Erythroblast (primary cell): Measurements from ENCODE around the gene ADCY4.

Experiments
- DNase-seq, 2 experiments: peaks; one replicate each; lab custom pipeline; 2025; lab: John Stamatoyannopoulos, UW
- GATA1 ChIP-seq: IDR thresholded peaks from 2 replicates; pipeline ENCODE4 v1.6.1; 2011; ENCODE audit warnings: low read depth, mild to moderate bottlenecking, control low read depth, low read length, moderate library complexity
- POLR2A ChIP-seq: IDR thresholded peaks from 2 replicates; pipeline ENCODE4 v1.6.1; 2011; ENCODE audit warnings: mild to moderate bottlenecking, low read length

Gene ADCY4

DNA sequence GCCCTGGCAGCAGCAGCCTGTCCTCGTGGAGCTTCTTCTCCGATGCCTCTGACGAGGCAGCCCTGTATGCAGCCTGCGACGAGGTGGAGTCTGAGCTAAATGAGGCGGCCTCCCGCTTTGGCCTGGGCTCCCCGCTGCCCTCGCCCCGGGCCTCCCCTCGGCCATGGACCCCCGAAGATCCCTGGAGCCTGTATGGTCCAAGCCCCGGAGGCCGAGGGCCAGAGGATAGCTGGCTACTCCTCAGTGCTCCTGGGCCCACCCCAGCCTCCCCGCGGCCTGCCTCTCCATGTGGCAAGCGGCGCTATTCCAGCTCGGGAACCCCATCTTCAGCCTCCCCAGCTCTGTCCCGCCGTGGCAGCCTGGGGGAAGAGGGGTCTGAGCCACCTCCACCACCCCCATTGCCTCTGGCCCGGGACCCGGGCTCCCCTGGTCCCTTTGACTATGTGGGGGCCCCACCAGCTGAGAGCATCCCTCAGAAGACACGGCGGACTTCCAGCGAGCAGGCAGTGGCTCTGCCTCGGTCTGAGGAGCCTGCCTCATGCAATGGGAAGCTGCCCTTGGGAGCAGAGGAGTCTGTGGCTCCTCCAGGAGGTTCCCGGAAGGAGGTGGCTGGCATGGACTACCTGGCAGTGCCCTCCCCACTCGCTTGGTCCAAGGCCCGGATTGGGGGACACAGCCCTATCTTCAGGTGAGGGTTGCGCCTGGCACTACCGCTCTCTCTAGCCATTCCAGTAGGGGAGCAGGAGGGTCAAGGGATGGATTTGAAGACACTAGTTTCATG is 35.2 kb upstream of the ADCY4 start:
- no peak for DNase-seq
- TF ChIP-seq POLR2A (no peak), GATA1 (no peak)

GRCh38 chr14:24369463-24369862 is 34.6 kb upstream of the ADCY4 start:
- TF ChIP-seq POLR2A (no peak), GATA1 (no peak)
- DNase-seq = no peak

- peak in 1 of 2 experiments; percentile 45 for DNase-seq
- TF ChIP-seq POLR2A (no peak), GATA1 (no peak)
Measured at GRCh38 chr14:24368562-24369252, 33.8 kb upstream of the ADCY4 start.

DNA sequence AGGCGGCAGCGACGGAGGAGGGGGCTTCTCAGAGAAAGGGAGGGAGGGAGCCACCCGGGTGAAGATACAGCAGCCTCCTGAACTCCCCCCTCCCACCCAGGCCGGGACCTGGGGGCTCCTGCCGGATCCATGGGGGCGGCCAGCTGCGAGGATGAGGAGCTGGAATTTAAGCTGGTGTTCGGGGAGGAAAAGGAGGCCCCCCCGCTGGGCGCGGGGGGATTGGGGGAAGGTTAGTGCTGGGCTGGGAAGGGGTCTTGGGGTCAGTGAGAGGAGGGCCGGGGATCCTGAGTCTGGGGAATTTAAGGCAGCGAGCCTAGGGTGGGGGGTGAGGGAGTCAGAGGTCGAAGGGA is 33.3 kb upstream of the ADCY4 start:
- DNase-seq = no peak
- TF ChIP-seq POLR2A (no peak), GATA1 (no peak)

DNA sequence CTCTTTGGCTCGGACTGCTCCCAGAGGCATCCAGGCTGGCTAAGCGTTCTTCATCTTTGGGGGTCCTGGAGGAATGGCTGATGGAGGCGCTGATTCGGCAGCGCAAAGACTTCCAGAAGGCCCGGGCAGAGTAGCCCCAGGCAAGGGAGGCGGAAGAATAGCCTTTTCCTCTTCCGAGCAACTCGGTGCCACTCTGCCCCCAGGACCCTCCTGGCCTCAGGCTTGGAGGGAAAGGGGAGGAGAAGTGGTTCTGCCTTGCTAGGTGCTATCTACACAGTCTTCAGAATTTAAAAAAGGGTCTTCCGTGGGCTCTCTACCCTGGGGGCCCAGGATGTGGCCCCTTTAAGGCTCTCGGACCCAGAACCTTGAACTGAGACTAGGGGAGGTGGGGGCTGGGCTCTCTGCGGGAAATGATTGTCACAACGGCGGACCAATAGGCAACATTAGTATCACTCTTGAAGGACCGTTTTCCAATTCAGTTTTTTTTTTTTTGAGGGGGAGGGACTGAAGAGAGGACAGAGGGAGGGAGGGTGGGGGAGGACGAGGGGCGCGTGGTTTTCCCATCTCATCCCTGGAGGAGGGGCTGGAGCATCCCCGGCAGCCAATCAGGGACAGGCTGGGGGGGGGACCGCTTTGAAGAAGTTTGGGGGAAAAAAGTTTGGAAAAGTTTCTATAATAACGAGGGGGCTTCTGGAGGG is 32.8 kb upstream of the ADCY4 start, which contains the start of gene NFATC4:
Gene NFATC4 (plus strand): TSS at position 671 of the 698 bp plus-strand sequence. CDS start 157 bp downstream, outside the sequence.
- no peak for TF ChIP-seq POLR2A
- no peak for TF ChIP-seq GATA1
- DNase-seq = peak; percentile 26 to 27

- peak; percentile 49 to 59 for DNase-seq
- TF ChIP-seq GATA1 (no peak), POLR2A (peak; percentile 34)
Measured at GRCh38 chr14:24366721-24367513, 32.0 kb upstream of the ADCY4 start.

- no peak for TF ChIP-seq POLR2A
- no peak for TF ChIP-seq GATA1
- no peak for DNase-seq
Measured at GRCh38 chr14:24366413-24366720, 31.5 kb upstream of the ADCY4 start.

DNA sequence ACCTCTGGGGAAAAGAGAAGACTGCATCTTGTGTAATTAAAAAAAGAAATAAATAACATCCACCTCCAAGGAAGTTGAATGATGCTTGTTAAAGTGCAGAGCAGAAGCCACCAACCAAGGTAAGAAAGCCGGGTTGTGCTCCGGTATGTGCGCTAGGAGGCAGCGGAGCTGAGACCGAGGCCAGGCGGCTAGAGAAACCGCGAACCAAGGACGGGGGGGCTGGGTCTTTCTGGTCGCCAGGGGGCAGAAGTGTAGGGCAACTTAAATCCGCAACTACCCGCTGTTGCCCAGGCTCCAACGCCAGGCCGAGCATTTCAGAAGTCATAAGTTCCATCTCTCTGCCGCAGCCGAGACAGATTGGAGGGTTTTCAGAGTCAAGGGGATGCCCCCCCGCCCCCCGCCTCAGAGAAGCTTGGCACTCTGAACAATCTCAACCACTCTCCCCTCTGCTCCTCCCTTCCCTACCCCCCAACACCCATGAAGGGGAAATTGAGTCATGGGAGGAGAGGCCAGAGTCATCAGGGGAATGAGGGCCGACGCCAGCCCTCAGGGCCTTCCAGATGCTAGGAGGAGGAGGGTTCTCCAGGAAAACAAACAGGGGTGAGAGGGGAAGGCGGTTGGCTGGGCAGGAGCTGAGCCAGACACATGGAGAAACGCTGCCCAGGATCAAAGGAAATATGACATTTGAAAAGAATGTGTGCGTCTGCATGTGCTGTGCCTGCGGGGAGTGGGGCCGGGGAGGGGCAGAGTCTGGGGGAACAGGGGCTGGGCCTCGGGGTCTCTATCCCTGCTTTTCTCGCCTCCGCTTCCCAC is 30.9 kb upstream of the ADCY4 start:
- peak; percentile 89 for DNase-seq
- TF ChIP-seq GATA1 (no peak), POLR2A (no peak)

- no peak for DNase-seq
- no peak for TF ChIP-seq GATA1
- TF ChIP-seq POLR2A = no peak
Measured at GRCh38 chr14:24364841-24365240, 30.0 kb upstream of the ADCY4 start.

DNA sequence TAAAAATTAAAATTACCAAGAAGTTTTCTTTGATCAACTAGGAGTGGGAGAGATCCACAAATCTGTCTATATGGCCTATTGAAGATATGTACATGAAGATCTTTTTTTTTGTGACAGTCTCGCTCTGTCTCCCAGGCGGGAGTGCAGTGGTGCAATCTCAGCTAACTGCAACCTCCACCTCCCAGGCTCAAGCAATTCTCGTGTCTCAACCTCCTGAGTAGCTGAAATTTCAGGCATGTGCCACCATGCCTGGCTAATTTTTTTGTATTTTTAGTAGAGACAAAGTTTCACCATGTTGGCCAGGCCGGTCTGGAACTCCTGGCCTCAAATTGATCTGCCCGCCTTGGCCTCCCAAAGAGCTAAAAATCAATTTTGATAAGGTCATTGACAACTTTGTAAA is 28.5 kb upstream of the ADCY4 start:
- TF ChIP-seq POLR2A = no peak
- TF ChIP-seq GATA1 = no peak
- no peak for DNase-seq

DNA sequence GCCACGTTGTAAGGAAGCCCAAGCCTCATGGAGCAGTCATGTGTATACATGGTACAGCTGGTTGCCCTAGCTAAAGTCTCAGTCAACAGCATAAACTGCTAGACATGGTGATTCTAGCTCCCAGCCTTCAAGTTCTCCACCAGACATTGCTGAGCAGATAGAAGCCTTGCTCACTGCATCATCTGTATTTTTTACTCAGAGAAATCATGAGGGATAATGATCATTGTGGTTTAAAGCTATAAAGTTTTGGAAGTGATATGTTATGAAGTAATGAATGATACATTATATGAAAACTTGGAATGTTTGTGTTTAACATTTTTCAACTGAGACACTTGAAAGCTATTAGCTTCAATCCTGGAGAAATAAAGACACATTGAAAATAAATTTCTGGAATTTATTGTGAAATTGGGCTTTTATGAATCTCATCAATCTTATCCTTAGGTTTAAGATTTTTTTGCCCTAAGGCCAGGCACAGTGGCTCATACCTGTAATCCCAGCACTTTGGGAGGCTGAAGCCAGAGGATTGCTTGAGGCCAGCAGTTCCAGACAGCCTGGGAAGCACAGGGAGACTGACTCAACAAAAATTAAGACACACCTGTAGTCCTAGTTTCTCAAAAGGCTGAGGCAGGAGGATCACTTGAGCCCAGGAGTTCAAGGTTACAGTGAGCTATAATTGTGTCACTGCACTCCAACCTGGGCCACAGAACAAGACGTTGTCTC is 27.5 kb upstream of the ADCY4 start:
- DNase-seq = no peak
- no peak for TF ChIP-seq POLR2A
- TF ChIP-seq GATA1 = no peak

- no peak for DNase-seq
- TF ChIP-seq GATA1 (no peak), POLR2A (no peak)
Measured at GRCh38 chr14:24361326-24361725, 26.5 kb upstream of the ADCY4 start.
